Liver (tissue), 3 donors: ENCODE results near the gene ABTB2.

Source experiments
- EGR1 ChIP-seq, 2 donors: IDR thresholded peaks; 2 replicates each; pipeline ENCODE4 v1.6.1; 2016 to 2018; ENCODE audit warnings: antibody characterized with exemption in 2 of 2, low read depth in 2 of 2
- FOXA1 ChIP-seq: IDR thresholded peaks from 2 replicates; pipeline ENCODE4 v1.6.1; 2016; ENCODE audit warnings: antibody characterized with exemption
- GABPA ChIP-seq, 2 donors: IDR thresholded peaks in 1 of 2; conservative IDR thresholded peaks in 1 of 2; 2 replicates each; pipeline ENCODE4 v1.6.1; 2016; ENCODE audit warnings: antibody characterized with exemption in 2 of 2, mild to moderate bottlenecking in 1 of 2, moderate library complexity in 1 of 2
- JUND ChIP-seq, 2 donors: IDR thresholded peaks; 2 replicates each; pipeline ENCODE4 v1.6.1; 2016; ENCODE audit warnings: antibody characterized with exemption in 2 of 2
- NR2F2 ChIP-seq: IDR thresholded peaks from 2 replicates; pipeline ENCODE4 v1.6.1; 2016; ENCODE audit warnings: antibody characterized with exemption
- RAD21 ChIP-seq, 2 donors: IDR thresholded peaks; 2 replicates each; pipeline ENCODE4 v1.6.1; 2016; ENCODE audit warnings: antibody characterized with exemption in 2 of 2, mild to moderate bottlenecking in 2 of 2
- RXRA ChIP-seq, 2 donors: IDR thresholded peaks; 2 replicates each; pipeline ENCODE4 v1.6.1; 2017 to 2018; ENCODE audit warnings: antibody characterized with exemption in 2 of 2, mild to moderate bottlenecking in 1 of 2
- SP1 ChIP-seq: IDR thresholded peaks from 2 replicates; pipeline ENCODE4 v1.6.1; 2018; ENCODE audit warnings: antibody characterized with exemption, mild to moderate bottlenecking
- YY1 ChIP-seq: IDR thresholded peaks from 2 replicates; pipeline ENCODE4 v1.6.1; 2016; ENCODE audit warnings: antibody characterized with exemption, mild to moderate bottlenecking
- TF ChIP-seq, protein P1 (sequence below): fragments of 150-350 bp; IDR thresholded peaks from 2 replicates; pipeline ENCODE4 v1.5.1; 2017; ENCODE audit warnings: improper control_type of control experiment, low read depth, low read length; ENCODE audit not compliant: missing input control
- TF ChIP-seq, protein P2 (sequence below): IDR thresholded peaks from 2 replicates; pipeline ENCODE4 v1.6.1; 2016; ENCODE audit warnings: antibody characterized with exemption, mild to moderate bottlenecking
- TF ChIP-seq, protein P3 (sequence below): IDR thresholded peaks from 2 replicates; pipeline ENCODE4 v1.6.1; 2016; ENCODE audit warnings: antibody characterized with exemption
- TF ChIP-seq, protein P4 (sequence below): IDR thresholded peaks from 2 replicates; pipeline ENCODE4 v1.6.1; 2016; ENCODE audit warnings: antibody characterized with exemption
- TF ChIP-seq, protein P5 (sequence below): IDR thresholded peaks from 2 replicates; pipeline ENCODE4 v1.6.1; 2016; ENCODE audit warnings: antibody characterized with exemption
- donor health status: healthy.
- donor health status: healthy.

DNA sequence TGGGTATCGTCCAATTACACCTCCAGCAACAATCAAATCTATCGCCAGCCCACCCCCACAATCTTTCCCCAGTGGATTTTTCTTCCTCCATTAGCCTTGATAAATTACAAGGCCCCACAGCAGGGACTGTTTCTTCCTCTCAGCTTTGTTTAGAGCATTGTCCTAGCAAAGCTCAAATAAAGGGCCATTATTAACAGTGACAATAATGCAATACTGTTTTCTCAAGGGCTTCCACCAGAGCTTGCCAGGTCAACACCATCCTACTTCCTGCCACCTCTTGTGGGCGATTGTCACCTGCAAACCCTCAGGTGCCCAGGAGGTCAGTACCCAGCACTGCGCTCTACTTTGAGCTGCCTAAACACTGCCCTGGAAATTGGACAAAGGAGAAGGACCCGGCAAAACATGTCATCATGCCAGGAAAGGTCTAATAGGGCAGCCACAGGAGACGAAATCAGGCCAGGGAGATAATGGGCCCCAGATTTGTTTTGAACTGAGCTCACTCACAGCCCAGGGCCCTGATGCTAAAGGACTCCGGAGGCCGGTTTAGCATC lies 95.2 kb downstream of the ABTB2 start:
- TF ChIP-seq, protein P1, sequence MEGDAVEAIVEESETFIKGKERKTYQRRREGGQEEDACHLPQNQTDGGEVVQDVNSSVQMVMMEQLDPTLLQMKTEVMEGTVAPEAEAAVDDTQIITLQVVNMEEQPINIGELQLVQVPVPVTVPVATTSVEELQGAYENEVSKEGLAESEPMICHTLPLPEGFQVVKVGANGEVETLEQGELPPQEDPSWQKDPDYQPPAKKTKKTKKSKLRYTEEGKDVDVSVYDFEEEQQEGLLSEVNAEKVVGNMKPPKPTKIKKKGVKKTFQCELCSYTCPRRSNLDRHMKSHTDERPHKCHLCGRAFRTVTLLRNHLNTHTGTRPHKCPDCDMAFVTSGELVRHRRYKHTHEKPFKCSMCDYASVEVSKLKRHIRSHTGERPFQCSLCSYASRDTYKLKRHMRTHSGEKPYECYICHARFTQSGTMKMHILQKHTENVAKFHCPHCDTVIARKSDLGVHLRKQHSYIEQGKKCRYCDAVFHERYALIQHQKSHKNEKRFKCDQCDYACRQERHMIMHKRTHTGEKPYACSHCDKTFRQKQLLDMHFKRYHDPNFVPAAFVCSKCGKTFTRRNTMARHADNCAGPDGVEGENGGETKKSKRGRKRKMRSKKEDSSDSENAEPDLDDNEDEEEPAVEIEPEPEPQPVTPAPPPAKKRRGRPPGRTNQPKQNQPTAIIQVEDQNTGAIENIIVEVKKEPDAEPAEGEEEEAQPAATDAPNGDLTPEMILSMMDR = no peak
- TF ChIP-seq, protein P2, sequence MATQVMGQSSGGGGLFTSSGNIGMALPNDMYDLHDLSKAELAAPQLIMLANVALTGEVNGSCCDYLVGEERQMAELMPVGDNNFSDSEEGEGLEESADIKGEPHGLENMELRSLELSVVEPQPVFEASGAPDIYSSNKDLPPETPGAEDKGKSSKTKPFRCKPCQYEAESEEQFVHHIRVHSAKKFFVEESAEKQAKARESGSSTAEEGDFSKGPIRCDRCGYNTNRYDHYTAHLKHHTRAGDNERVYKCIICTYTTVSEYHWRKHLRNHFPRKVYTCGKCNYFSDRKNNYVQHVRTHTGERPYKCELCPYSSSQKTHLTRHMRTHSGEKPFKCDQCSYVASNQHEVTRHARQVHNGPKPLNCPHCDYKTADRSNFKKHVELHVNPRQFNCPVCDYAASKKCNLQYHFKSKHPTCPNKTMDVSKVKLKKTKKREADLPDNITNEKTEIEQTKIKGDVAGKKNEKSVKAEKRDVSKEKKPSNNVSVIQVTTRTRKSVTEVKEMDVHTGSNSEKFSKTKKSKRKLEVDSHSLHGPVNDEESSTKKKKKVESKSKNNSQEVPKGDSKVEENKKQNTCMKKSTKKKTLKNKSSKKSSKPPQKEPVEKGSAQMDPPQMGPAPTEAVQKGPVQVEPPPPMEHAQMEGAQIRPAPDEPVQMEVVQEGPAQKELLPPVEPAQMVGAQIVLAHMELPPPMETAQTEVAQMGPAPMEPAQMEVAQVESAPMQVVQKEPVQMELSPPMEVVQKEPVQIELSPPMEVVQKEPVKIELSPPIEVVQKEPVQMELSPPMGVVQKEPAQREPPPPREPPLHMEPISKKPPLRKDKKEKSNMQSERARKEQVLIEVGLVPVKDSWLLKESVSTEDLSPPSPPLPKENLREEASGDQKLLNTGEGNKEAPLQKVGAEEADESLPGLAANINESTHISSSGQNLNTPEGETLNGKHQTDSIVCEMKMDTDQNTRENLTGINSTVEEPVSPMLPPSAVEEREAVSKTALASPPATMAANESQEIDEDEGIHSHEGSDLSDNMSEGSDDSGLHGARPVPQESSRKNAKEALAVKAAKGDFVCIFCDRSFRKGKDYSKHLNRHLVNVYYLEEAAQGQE = no peak
- peak in 1 of 2 donors; percentile 34 for TF ChIP-seq RAD21 (IDR thresholded peaks at IDR 0.05)
- no peak for TF ChIP-seq FOXA1
- TF ChIP-seq SP1 = peak; percentile 32
- TF ChIP-seq NR2F2 = no peak
- TF ChIP-seq GABPA (IDR thresholded peaks at IDR 0.05 in 1 of 2, conservative IDR thresholded peaks at IDR 0.05 in 1 of 2) = no peak
- no peak for TF ChIP-seq JUND (IDR thresholded peaks at IDR 0.05)
- TF ChIP-seq, protein P3, sequence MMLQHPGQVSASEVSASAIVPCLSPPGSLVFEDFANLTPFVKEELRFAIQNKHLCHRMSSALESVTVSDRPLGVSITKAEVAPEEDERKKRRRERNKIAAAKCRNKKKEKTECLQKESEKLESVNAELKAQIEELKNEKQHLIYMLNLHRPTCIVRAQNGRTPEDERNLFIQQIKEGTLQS = no peak
- peak; percentile 76 to 77 for TF ChIP-seq RXRA (IDR thresholded peaks at IDR 0.05)
- peak; percentile 31 for TF ChIP-seq YY1
- no peak for TF ChIP-seq EGR1 (IDR thresholded peaks at IDR 0.05; ENCODE audit: low read depth in 2 of 2)
- TF ChIP-seq, protein P4, sequence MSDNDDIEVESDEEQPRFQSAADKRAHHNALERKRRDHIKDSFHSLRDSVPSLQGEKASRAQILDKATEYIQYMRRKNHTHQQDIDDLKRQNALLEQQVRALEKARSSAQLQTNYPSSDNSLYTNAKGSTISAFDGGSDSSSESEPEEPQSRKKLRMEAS = peak; percentile 27
- TF ChIP-seq, protein P5, sequence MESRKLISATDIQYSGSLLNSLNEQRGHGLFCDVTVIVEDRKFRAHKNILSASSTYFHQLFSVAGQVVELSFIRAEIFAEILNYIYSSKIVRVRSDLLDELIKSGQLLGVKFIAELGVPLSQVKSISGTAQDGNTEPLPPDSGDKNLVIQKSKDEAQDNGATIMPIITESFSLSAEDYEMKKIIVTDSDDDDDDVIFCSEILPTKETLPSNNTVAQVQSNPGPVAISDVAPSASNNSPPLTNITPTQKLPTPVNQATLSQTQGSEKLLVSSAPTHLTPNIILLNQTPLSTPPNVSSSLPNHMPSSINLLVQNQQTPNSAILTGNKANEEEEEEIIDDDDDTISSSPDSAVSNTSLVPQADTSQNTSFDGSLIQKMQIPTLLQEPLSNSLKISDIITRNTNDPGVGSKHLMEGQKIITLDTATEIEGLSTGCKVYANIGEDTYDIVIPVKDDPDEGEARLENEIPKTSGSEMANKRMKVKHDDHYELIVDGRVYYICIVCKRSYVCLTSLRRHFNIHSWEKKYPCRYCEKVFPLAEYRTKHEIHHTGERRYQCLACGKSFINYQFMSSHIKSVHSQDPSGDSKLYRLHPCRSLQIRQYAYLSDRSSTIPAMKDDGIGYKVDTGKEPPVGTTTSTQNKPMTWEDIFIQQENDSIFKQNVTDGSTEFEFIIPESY = no peak
